Smooth muscle cell (in vitro differentiated cells): ENCODE measurements around the gene PWWP3B. TPM values are rescaled to one million over a fixed set of nuclear protein-coding genes. Genes with fewer than 3 reads are reported as not detected.
A peak's percentile ranks its signal among the peaks of the same experiment; 100 is the strongest.

Experiments
- DNase-seq: peaks from one replicate; lab custom pipeline; 2025; ENCODE audit not compliant: unreplicated experiment; lab: John Stamatoyannopoulos, UW
- H2AFZ ChIP-seq: fragments of 200-600 bp; sonication (generic); 2 replicates; pipeline ENCODE4 v1.6.0; 2016; ENCODE audit warnings: antibody characterized with exemption, low read depth, mild to moderate bottlenecking
- H3F3A ChIP-seq: fragments of 200-600 bp; sonication (generic); 2 replicates; pipeline ENCODE4 v1.6.0; 2017; ENCODE audit warnings: antibody characterized with exemption, low read depth
- H3K27ac ChIP-seq: fragments of 200-600 bp; sonication (generic); 2 replicates; pipeline ENCODE4 v1.5.1; 2016; ENCODE audit warnings: low read depth, mild to moderate bottlenecking
- H3K27me3 ChIP-seq: fragments of 200-600 bp; sonication (generic); 2 replicates; pipeline ENCODE4 v1.6.1; 2016; ENCODE audit warnings: low read depth, mild to moderate bottlenecking
- H3K36me3 ChIP-seq: fragments of 200-600 bp; sonication (generic); 2 replicates; pipeline ENCODE4 v1.5.1; 2016; ENCODE audit warnings: low read depth
- H3K4me1 ChIP-seq: fragments of 200-600 bp; sonication (generic); 2 replicates; pipeline ENCODE4 v1.5.1; 2016; ENCODE audit warnings: low read depth
- H3K4me2 ChIP-seq: fragments of 200-600 bp; sonication (generic); 2 replicates; pipeline ENCODE4 v1.6.0; 2016; ENCODE audit warnings: mild to moderate bottlenecking
- H3K4me3 ChIP-seq: fragments of 200-600 bp; sonication (generic); 2 replicates; pipeline ENCODE4 v1.5.1; 2016; ENCODE audit warnings: mild to moderate bottlenecking
- H3K79me2 ChIP-seq: fragments of 200-600 bp; sonication (generic); 2 replicates; pipeline ENCODE4 v1.6.0; 2016; ENCODE audit warnings: low read depth, mild to moderate bottlenecking
- H3K9ac ChIP-seq: fragments of 200-600 bp; sonication (generic); 2 replicates; pipeline ENCODE4 v1.6.0; 2016; ENCODE audit warnings: low read depth
- H3K9me3 ChIP-seq: fragments of 200-600 bp; sonication (generic); replicated peaks from 2 replicates; pipeline ENCODE4 v1.5.1; 2016; ENCODE audit warnings: low read depth
- H4K20me1 ChIP-seq: fragments of 200-600 bp; sonication (generic); 2 replicates; pipeline ENCODE4 v1.6.0; 2016; ENCODE audit warnings: low read depth
- CTCF ChIP-seq: fragments of 200-600 bp; sonication (generic); IDR thresholded peaks from 2 replicates; pipeline ENCODE4 v1.5.1; 2017; ENCODE audit warnings: borderline replicate concordance, mild to moderate bottlenecking, antibody characterized with exemption; ENCODE audit not compliant: insufficient read depth, poor library complexity, severe bottlenecking
- WGBS: methylation state at CpG from one replicate; pipeline ENCODE4 v1.1.7; 2016; ENCODE audit warnings: low lambda C conversion rate; 5-methylcytosine and 5-hydroxymethylcytosine counted together
- polyA plus RNA-seq: library from polyadenylated mRNA; unstranded; fragments of >200 nt; fragmentation: Nextera tagmentation; extraction: Ambion mirVana; gene quantifications from 2 replicates; pipeline ENCODE4 v1.2.1, GENCODE V29; 2016
- total RNA-seq: library from RNA; depleted of rRNA; stranded (reverse); fragments of >200 nt; gene quantifications from 2 replicates; pipeline ENCODE4 v1.2.3, GENCODE V29; 2014

PWWP3B gene
- total and polyA plus RNA-seq, 2 experiments from 2014 or later: 1.2 to 4.4 TPM

GRCh38 chrX:106159861-106160282, 8.2 kb upstream of the PWWP3B start:
- Histone ChIP-seq H3K27ac (no peak overlapping the region), H3K9ac (no peak overlapping the region), H3K36me3 (no peaks in the 10 kb centered on the region), H2AFZ (no peak overlapping the region), H4K20me1 (no peaks in the 10 kb centered on the region), H3K4me3 (no peak overlapping the region), H3K4me2 (no peak overlapping the region), H3K79me2 (no peaks in the 10 kb centered on the region), H3K27me3 (no peaks in the 10 kb centered on the region), H3F3A (no peaks in the 10 kb centered on the region), H3K9me3 (no peaks in the 10 kb centered on the region), H3K4me1 (no peaks in the 10 kb centered on the region)
- no peak for DNase-seq
- no peak for TF ChIP-seq CTCF

GRCh38 chrX:106170318-106170717, 2.2 kb downstream of the PWWP3B start:
- Histone ChIP-seq H3K4me1 (no peaks in the 10 kb centered on the region), H3K79me2 (no peaks in the 10 kb centered on the region), H4K20me1 (no peaks in the 10 kb centered on the region), H3K36me3 (no peaks in the 10 kb centered on the region), H3K27ac (no peak overlapping the region), H3F3A (no peaks in the 10 kb centered on the region), H3K9me3 (no peaks in the 10 kb centered on the region), H3K27me3 (no peaks in the 10 kb centered on the region), H3K4me2 (no peak overlapping the region), H3K4me3 (peak overlapping the region; percentile 39), H3K9ac (no peak overlapping the region), H2AFZ (no peak overlapping the region)
- 59% methylated on average over 1 of the region's 1 CpG for WGBS
- no peak for DNase-seq
- peak; percentile 41 for TF ChIP-seq CTCF

- H3K4me2 ChIP-seq: no peak overlapping the region
- no peaks in the 10 kb centered on the region for H3K36me3 ChIP-seq
- WGBS: 78% methylated on average over 3 of the region's 3 CpGs
- no peak overlapping the region for H3K9ac ChIP-seq
- no peak overlapping the region for H2AFZ ChIP-seq
- H3K9me3 ChIP-seq: no peaks in the 10 kb centered on the region
- no peaks in the 10 kb centered on the region for H3K4me1 ChIP-seq
- H4K20me1 ChIP-seq: no peaks in the 10 kb centered on the region
- H3K79me2 ChIP-seq: no peaks in the 10 kb centered on the region
- H3K27me3 ChIP-seq: no peaks in the 10 kb centered on the region
- no peaks in the 10 kb centered on the region for H3F3A ChIP-seq
- H3K4me3 ChIP-seq: no peak overlapping the region
- no peak for DNase-seq
- TF ChIP-seq CTCF: no peak
- no peak overlapping the region for H3K27ac ChIP-seq
Observed at GRCh38 chrX:106171293-106171820, 3.3 kb downstream of the PWWP3B start.

- DNase-seq: no peak
- 50% methylated on average over 22 of the region's 22 CpGs for WGBS
- H3K4me1 ChIP-seq: no peaks in the 10 kb centered on the region
- H3K27me3 ChIP-seq: no peaks in the 10 kb centered on the region
- no peak overlapping the region for H3K27ac ChIP-seq
- peak overlapping the region; percentile 32 for H3K9ac ChIP-seq
- H3K36me3 ChIP-seq: no peaks in the 10 kb centered on the region
- no peaks in the 10 kb centered on the region for H3F3A ChIP-seq
- H3K4me3 ChIP-seq: peak overlapping the region; percentile 52
- peak overlapping the region; percentile 82 for H3K4me2 ChIP-seq
- no peak for TF ChIP-seq CTCF
- H3K9me3 ChIP-seq: no peaks in the 10 kb centered on the region
- no peaks in the 10 kb centered on the region for H3K79me2 ChIP-seq
- no peaks in the 10 kb centered on the region for H4K20me1 ChIP-seq
- peak overlapping the region; percentile 87 for H2AFZ ChIP-seq
Observed at GRCh38 chrX:106177106-106177981, 9.2 kb downstream of the PWWP3B start.
